HEK293 (cell line): ENCODE data around the gene CDC25A.

Experiments used
- CTCF ChIA-PET: fragments of 350-600 bp; formaldehyde crosslinking; extraction: SDS; loops from one replicate; lab custom pipeline; 2021; ENCODE audit warnings: antibody characterized with exemption; lab: Yijun Ruan, JAX
- POLR2A ChIA-PET: fragments of 300-600 bp; formaldehyde crosslinking; extraction: SDS; loops from one replicate; lab custom pipeline; 2020; ENCODE audit warnings: antibody characterized with exemption, inconsistent platforms; lab: Yijun Ruan, JAX
- H3K27ac ChIP-seq: fragments of 200-500 bp; sonication (Bioruptor generic); 2 replicates; pipeline ENCODE4 v1.5.1; 2014; ENCODE audit warnings: low read depth, low read length, control low read depth, inconsistent platforms; ENCODE audit errors: extremely low read depth
- H3K36me3 ChIP-seq, 2 experiments: fragments of 200-500 bp in 1 of 2; sonication (Bioruptor generic) in 1 of 2; 1 replicate in 1 of 2; 2 replicates in 1 of 2; pipeline ENCODE4 v1.5.1; 2014 to 2017; ENCODE audit warnings: inconsistent platforms in 2 of 2, low read length in 2 of 2; ENCODE audit not compliant: control insufficient read depth in 2 of 2, insufficient read depth in 1 of 2
- H3K4me1 ChIP-seq: fragments of 200-500 bp; sonication (Bioruptor generic); 2 replicates; pipeline ENCODE4 v1.5.1; 2014; ENCODE audit warnings: mild to moderate bottlenecking, low read length, inconsistent platforms; ENCODE audit not compliant: control insufficient read depth, insufficient read depth
- H3K4me3 ChIP-seq: 2 replicates; pipeline ENCODE4 v1.5.1; 2011; ENCODE audit warnings: low read depth, mild to moderate bottlenecking, control low read depth, low read length, moderate library complexity
- H3K9me3 ChIP-seq: fragments of 200-500 bp; sonication (Bioruptor generic); 2 replicates; pipeline ENCODE4 v1.5.1; 2014; ENCODE audit warnings: low read depth, low read length, inconsistent platforms; ENCODE audit not compliant: control insufficient read depth, insufficient read depth
- PRDM1 ChIP-seq: fragments of 450-650 bp; formaldehyde crosslinking; IDR thresholded peaks from 2 replicates; pipeline ENCODE4; 2016; ENCODE audit warnings: missing biosample characterization, missing genetic modification characterization
- SCRT1 ChIP-seq: fragments of 450-650 bp; formaldehyde crosslinking; IDR thresholded peaks from 2 replicates; pipeline ENCODE4 v1.5.1; 2016; ENCODE audit warnings: missing biosample characterization, missing genetic modification characterization, borderline replicate concordance
- SP7 ChIP-seq: fragments of 450-650 bp; formaldehyde crosslinking; IDR thresholded peaks from 2 replicates; pipeline ENCODE4 v1.5.1; 2016; ENCODE audit warnings: missing biosample characterization, missing genetic modification characterization
- ZBTB21 ChIP-seq: fragments of 450-650 bp; formaldehyde crosslinking; IDR thresholded peaks from 2 replicates; pipeline ENCODE4 v1.5.1; 2017; ENCODE audit warnings: missing biosample characterization, missing genetic modification characterization
- ZFP41 ChIP-seq: fragments of 450-650 bp; formaldehyde crosslinking; IDR thresholded peaks from 2 replicates; pipeline ENCODE4 v1.5.1; 2016; ENCODE audit warnings: missing biosample characterization, missing genetic modification characterization, borderline replicate concordance
- ZNF10 ChIP-seq: fragments of 450-650 bp; formaldehyde crosslinking; IDR thresholded peaks from 2 replicates; pipeline ENCODE4 v1.5.1; 2017; ENCODE audit warnings: missing biosample characterization, missing genetic modification characterization
- ZNF274 ChIP-seq, 2 experiments: fragments of 200-500 bp in 1 of 2; fragments of 450-650 bp in 1 of 2; sonication (Bioruptor generic) in 1 of 2; formaldehyde crosslinking in 1 of 2; IDR thresholded peaks; 2 replicates each; pipeline versions ENCODE4 v1.5.1 to v1.6.1; 2014 to 2016; ENCODE audit warnings: borderline replicate concordance in 1 of 2, inconsistent platforms in 1 of 2, low read length in 1 of 2, missing biosample characterization in 1 of 2, missing genetic modification characterization in 1 of 2
- ZNF302 ChIP-seq: fragments of 450-650 bp; formaldehyde crosslinking; IDR thresholded peaks from 2 replicates; pipeline ENCODE4 v1.5.1; 2016; ENCODE audit warnings: missing biosample characterization, missing genetic modification characterization, low read depth
- ZNF341 ChIP-seq: fragments of 450-650 bp; formaldehyde crosslinking; IDR thresholded peaks from 2 replicates; pipeline ENCODE4; 2016; ENCODE audit warnings: low read depth, missing biosample characterization, missing genetic modification characterization
- ZNF391 ChIP-seq: fragments of 450-650 bp; formaldehyde crosslinking; IDR thresholded peaks from 2 replicates; pipeline ENCODE4 v1.5.1; 2016; ENCODE audit warnings: low read depth, missing biosample characterization, missing genetic modification characterization, borderline replicate concordance
- ZNF394 ChIP-seq: fragments of 450-650 bp; formaldehyde crosslinking; IDR thresholded peaks from 2 replicates; pipeline ENCODE4 v1.5.1; 2016; ENCODE audit warnings: missing biosample characterization, missing genetic modification characterization, mild to moderate bottlenecking, moderate library complexity, borderline replicate concordance
- ZNF398 ChIP-seq: fragments of 450-650 bp; formaldehyde crosslinking; IDR thresholded peaks from 2 replicates; pipeline ENCODE4 v1.5.1; 2017; ENCODE audit warnings: missing biosample characterization, missing genetic modification characterization
- ZNF513 ChIP-seq: fragments of 450-650 bp; IDR thresholded peaks from 2 replicates; pipeline ENCODE4 v1.5.1; 2018; ENCODE audit warnings: missing biosample characterization, missing genetic modification characterization
- ZNF623 ChIP-seq: fragments of 450-650 bp; formaldehyde crosslinking; IDR thresholded peaks from 2 replicates; pipeline ENCODE4 v1.5.1; 2016; ENCODE audit warnings: missing biosample characterization, missing genetic modification characterization
- ZNF645 ChIP-seq: fragments of 450-650 bp; formaldehyde crosslinking; IDR thresholded peaks from 2 replicates; pipeline ENCODE4; 2016; ENCODE audit warnings: missing biosample characterization, missing genetic modification characterization
- ZNF660 ChIP-seq: fragments of 450-650 bp; IDR thresholded peaks from 2 replicates; pipeline ENCODE4 v1.5.1; 2018; ENCODE audit warnings: missing biosample characterization, mild to moderate bottlenecking, missing genetic modification characterization
- ZSCAN30 ChIP-seq: fragments of 450-650 bp; IDR thresholded peaks from 2 replicates; pipeline ENCODE4 v1.5.1; 2018; ENCODE audit warnings: missing biosample characterization, mild to moderate bottlenecking, missing genetic modification characterization, moderate library complexity

Gene CDC25A

GRCh38 chr3:48187301-48187578 is 977 bp downstream of the CDC25A start:
- H3K4me1 ChIP-seq, result no peaks in the 10 kb centered on the region
- H3K36me3 ChIP-seq, result peaks cover 22 to 48% of the 10 kb centered on the region in 2 experiments
- H3K4me3 ChIP-seq, result peak overlapping the region; percentile 96
- no peak for TF ChIP-seq ZNF10
- no peak for TF ChIP-seq ZNF623 (tag by site-specific recombination)
- TF ChIP-seq ZNF302, result no peak
- no peak for TF ChIP-seq ZFP41 (tag by site-specific recombination)
- TF ChIP-seq ZNF341 (tag by site-specific recombination), result peak; percentile 84
- TF ChIP-seq ZNF391 (tag by site-specific recombination), result no peak
- no peak for TF ChIP-seq ZNF394 (tag by site-specific recombination)
- no peak for TF ChIP-seq ZNF274 (IDR thresholded peaks at IDR 0.05; ENCODE audit: low read length)
- TF ChIP-seq ZNF274 (tag by site-specific recombination; IDR thresholded peaks at IDR 0.05; ENCODE audit: borderline replicate concordance), result no peak
- no peak for TF ChIP-seq SCRT1 (tag by site-specific recombination)
- no peak for TF ChIP-seq ZNF398
- peak; percentile 70 for TF ChIP-seq PRDM1 (tag by site-specific recombination)
- no peak for TF ChIP-seq ZSCAN30 (tag by site-specific recombination)
- no peak for TF ChIP-seq ZBTB21
- no peak for TF ChIP-seq ZNF513 (tag by site-specific recombination)
- ChIA-PET CTCF (interaction anchor here (0.6 to 2.0 kb wide), 2 partner anchors 249 to 499 kb away, joined by 4 to 7 read pairs; no protein-coding TSS in a partner anchor), POLR2A (interaction anchor here (0.6 to 1.8 kb wide), 5 partner anchors 17 to 383 kb away, joined by 3 to 16 read pairs (median 5); partner anchors contain the start of genes PFKFB4 and ZNF589)
- H3K27ac ChIP-seq, result peak overlapping the region; percentile 85
- H3K9me3 ChIP-seq, result no peaks in the 10 kb centered on the region

GRCh38 chr3:48186631-48187300 is 1.5 kb downstream of the CDC25A start:
- H3K36me3 ChIP-seq, result peaks cover 22 to 53% of the 10 kb centered on the region in 2 experiments
- ChIA-PET CTCF (no interaction called here), POLR2A (interaction anchor here (0.6 to 0.7 kb wide), 2 partner anchors 54 to 99 kb away, joined by 3 to 5 read pairs; partner anchors contain the start of gene ZNF589)
- peak overlapping the region; percentile 85; the same call in 1 of the 2 replicates for H3K27ac ChIP-seq
- no peaks in the 10 kb centered on the region for H3K9me3 ChIP-seq
- no peak for TF ChIP-seq ZNF660 (tag by site-specific recombination)
- peak; percentile 84 for TF ChIP-seq PRDM1 (tag by site-specific recombination)
- TF ChIP-seq ZNF645 (tag by site-specific recombination), result no peak
- peak; percentile 31; the same call in 1 of the 2 replicates for TF ChIP-seq SP7 (tag by site-specific recombination)
- TF ChIP-seq, all 188 proteins: peak for 2
- Histone ChIP-seq H3K4me1 (no peaks in the 10 kb centered on the region), H3K4me3 (peak overlapping the region; percentile 96)
